Measurements from ENCODE around the gene RPS2.

RPS2 gene

GRCh38 chr16:2004795-2005517 lies 40.3 kb upstream of the RPS2 start:
- H3K36me3 ChIP-seq = peaks cover 74% of the 10 kb centered on the region
- DNase-seq = no peak
- H3K4me3 ChIP-seq (ENCODE audit: low read depth, low read length) = no peak overlapping the region
- TF ChIP-seq CTCF (IDR thresholded peaks at IDR 0.05; ENCODE audit: low read depth, low read length) = no peak
- H3K9me3 ChIP-seq (ENCODE audit: severe bottlenecking) = no peaks in the 10 kb centered on the region
- H3K27me3 ChIP-seq (ENCODE audit: insufficient read depth, low read depth, severe bottlenecking) = no peaks in the 10 kb centered on the region
- H3K27ac ChIP-seq = peak overlapping the region; percentile 80

GRCh38 chr16:2003827-2004641 lies 39.4 kb upstream of the RPS2 start:
- peak; percentile 97 for TF ChIP-seq CTCF (IDR thresholded peaks at IDR 0.05; ENCODE audit: low read depth, low read length)
- 0 out of 2 replicates have a peak overlapping the region, but pooled peaks have one; percentile 6 for H3K4me3 ChIP-seq (ENCODE audit: low read depth, low read length)
- H3K27ac ChIP-seq = peak overlapping the region; percentile 80
- no peaks in the 10 kb centered on the region for H3K27me3 ChIP-seq (ENCODE audit: insufficient read depth, low read depth, severe bottlenecking)
- H3K9me3 ChIP-seq (ENCODE audit: severe bottlenecking) = no peaks in the 10 kb centered on the region
- H3K36me3 ChIP-seq = peaks cover 83% of the 10 kb centered on the region
- DNase-seq = peak; percentile 98

GRCh38 chr16:2003231-2003826 lies 38.7 kb upstream of the RPS2 start:
- no peak overlapping the region for H3K4me3 ChIP-seq (ENCODE audit: low read depth, low read length)
- no peaks in the 10 kb centered on the region for H3K9me3 ChIP-seq (ENCODE audit: severe bottlenecking)
- peaks cover 82% of the 10 kb centered on the region for H3K36me3 ChIP-seq
- no peak for DNase-seq
- H3K27me3 ChIP-seq (ENCODE audit: insufficient read depth, low read depth, severe bottlenecking) = no peaks in the 10 kb centered on the region
- peak overlapping the region; percentile 60 for H3K27ac ChIP-seq
- no peak for TF ChIP-seq CTCF (IDR thresholded peaks at IDR 0.05; ENCODE audit: low read depth, low read length)

DNA sequence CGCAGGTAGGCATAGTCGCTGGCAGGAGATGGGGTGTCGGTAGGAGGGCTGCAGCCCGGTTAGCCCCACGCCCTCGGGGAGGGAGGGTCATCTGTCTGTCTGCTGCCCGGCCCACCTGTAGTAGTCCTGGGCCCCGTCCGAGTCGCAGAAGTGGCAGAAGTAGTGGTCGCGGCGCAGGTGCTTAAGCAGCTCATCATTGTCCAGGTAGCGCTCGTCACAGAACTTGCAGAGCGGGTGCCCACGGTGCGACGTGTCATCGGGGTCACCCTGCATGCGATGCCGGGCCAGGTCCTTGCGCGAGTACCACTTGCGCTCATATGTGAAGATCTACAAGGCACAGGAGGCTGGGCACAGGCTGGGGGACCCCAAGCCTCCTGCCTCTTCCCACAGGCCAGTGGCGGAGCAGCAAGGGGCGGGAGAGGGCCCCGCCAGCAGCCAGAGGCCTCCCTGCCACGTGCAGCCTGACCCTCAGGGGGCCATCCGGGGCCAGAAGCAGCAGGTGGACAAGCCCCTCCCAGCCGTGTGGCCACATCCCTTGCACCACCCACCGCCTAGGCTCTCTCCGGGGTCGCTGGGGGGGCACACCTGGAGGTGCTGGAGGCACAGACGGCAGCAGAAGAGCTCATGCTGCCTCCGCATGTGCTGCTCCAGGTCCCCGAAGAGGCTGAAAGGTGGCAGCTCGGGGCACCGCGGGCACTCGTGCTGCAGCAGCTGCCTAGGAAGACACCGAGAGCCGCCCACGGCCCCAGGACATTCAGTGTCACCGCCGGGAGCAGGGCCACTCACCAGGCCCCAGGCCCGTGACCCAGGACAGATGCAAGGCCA lies 38.0 kb upstream of the RPS2 start:
- TF ChIP-seq CTCF (IDR thresholded peaks at IDR 0.05; ENCODE audit: low read depth, low read length) = no peak
- Histone ChIP-seq H3K27ac (peak overlapping the region; percentile 60), H3K27me3 (ENCODE audit: insufficient read depth, low read depth, severe bottlenecking) (no peaks in the 10 kb centered on the region), H3K4me3 (ENCODE audit: low read depth, low read length) (no peak overlapping the region), H3K36me3 (peaks cover 76% of the 10 kb centered on the region), H3K9me3 (ENCODE audit: severe bottlenecking) (no peaks in the 10 kb centered on the region)
- DNase-seq = no peak

DNA sequence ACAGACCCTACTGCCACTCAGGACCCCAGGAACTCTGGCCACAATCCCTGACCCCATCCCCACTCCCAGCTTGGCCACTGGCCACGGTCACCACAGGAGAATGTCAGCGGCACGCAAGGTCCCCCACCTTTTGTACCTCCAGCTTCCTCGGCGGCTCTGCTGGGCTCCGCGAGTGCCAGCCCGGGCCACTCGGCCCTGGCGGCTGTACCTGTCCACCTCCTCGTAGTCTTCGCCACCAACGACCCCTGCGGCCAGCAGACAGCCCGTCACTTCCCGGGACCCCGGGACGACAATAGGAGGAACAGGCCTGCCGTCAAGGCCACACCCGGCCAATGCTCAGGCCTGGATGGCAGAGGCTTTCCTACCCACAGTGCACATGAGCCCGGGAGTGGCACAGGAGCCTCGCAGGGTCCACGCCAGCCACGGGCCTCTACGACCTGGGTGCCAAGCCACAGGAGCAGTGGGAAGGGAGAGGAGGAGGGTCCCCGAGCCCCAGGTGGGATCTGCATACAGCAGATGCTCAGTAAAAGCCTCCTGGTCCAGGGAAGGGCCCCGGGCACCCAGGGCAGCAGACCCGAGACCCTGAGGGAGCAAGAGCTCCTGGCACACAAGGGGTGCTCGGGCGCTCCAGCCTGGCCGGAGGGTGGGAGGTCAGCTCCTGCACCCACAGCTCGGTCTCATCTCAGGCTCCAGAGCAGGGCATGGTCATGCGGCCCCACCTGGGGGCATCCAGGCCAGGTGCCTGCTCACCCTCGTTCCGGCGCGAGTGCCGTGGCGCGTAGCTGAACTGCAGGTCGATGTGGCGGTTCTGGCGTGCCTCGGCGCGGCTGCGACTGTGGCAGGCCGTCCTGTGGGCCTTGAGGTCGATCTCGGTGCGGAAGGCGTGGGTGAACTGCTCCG lies 37.1 kb upstream of the RPS2 start:
- Histone ChIP-seq H3K36me3 (peaks cover 80% of the 10 kb centered on the region), H3K27ac (no peak overlapping the region), H3K4me3 (ENCODE audit: low read depth, low read length) (no peak overlapping the region), H3K27me3 (ENCODE audit: insufficient read depth, low read depth, severe bottlenecking) (no peaks in the 10 kb centered on the region), H3K9me3 (ENCODE audit: severe bottlenecking) (no peaks in the 10 kb centered on the region)
- no peak for TF ChIP-seq CTCF (IDR thresholded peaks at IDR 0.05; ENCODE audit: low read depth, low read length)
- no peak for DNase-seq

Measured in WERI-Rb-1 (cell line).